Activated CD8-positive, alpha-beta memory T cell treated with anti-CD3 and anti-CD28 coated beads for 36 hours (primary cell): ENCODE results near the gene SCRT2. TPM values are rescaled to one million over a fixed set of nuclear protein-coding genes. Genes with fewer than 3 reads are reported as not detected.

Source experiments
- CTCF ChIA-PET: fragments of 350-600 bp; sonication (Branson Sonifier 250); formaldehyde crosslinking; loops from one replicate; lab custom pipeline; 2021; ENCODE audit warnings: antibody characterized with exemption; lab: Charles Lee
- POLR2A ChIA-PET: fragments of 350-600 bp; sonication (Branson Sonifier 250); formaldehyde crosslinking; loops from one replicate; lab custom pipeline; 2021; ENCODE audit warnings: antibody characterized with exemption; lab: Charles Lee
- total RNA-seq, 2 experiments: library from RNA; stranded (reverse); gene quantifications; one replicate each; pipeline ENCODE4 v1.2.3, GENCODE V29; 2021

SCRT2 gene
- total RNA-seq, 2 experiments from 2014 or later, result not detected

- POLR2A ChIA-PET, result no interaction called here
- CTCF ChIA-PET, result no interaction called here
These were observed 1.4 kb upstream of the SCRT2 start for GRCh38 chr20:676967-677366.

- CTCF ChIA-PET, result no interaction called here
- POLR2A ChIA-PET, result no interaction called here
These were observed 824 bp upstream of the SCRT2 start for GRCh38 chr20:676315-676937.

GRCh38 chr20:675033-675452, 559 bp downstream of the SCRT2 start:
- CTCF ChIA-PET, result no interaction called here
- POLR2A ChIA-PET, result no interaction called here

DNA sequence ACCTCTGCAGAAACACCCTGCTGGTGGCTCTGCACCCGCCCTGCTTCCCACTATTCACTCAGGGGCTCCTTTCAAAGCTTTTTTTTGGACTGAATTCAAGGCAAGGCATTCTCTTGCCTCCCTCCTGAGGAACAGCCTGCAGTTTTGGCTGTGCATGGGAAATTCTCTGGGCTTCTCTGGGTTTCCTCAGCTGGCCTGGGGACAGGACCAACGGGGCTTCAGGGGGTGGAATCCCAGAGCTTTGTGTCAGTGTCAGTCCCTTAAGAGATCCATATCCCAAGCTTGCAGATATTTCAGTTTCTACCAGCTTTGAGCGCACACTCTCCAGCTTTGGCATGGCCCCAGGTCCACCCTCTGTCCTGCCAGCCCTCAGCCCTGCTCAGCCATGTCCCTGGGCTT, 2.0 kb downstream of the SCRT2 start:
- ChIA-PET POLR2A (no interaction called here), CTCF (no interaction called here)

DNA sequence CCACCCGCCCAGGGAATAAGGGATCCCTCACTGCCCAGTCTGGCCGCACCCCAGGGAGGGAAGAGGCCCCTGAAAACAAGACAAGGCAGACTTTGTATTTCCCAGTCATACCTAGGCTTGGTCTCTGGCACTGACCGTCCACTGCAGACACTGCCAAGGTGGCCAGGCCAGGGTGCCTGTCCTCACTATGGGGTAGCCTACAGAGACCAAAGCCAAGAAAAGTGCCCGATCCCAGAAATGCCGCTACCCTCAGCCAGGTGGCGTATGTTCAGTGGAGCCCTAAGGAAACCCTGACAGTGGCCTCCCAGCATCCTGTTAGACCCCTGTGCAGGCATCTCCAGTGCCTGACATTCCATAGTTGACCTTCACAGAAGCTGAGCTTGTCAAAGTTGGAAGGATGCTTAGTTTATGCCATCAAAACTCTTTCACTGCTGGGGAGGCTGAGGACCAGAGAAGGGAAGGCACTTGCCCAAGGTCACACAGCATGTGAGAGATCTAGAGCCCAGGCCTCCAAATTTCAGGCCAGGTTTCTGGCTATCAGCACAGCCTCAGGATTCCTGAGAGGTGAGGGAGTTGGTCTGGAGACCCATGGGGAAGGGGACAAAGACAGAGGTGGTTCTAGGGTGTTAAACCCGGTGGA, 2.5 kb downstream of the SCRT2 start:
- CTCF ChIA-PET, result no interaction called here
- POLR2A ChIA-PET, result no interaction called here

DNA sequence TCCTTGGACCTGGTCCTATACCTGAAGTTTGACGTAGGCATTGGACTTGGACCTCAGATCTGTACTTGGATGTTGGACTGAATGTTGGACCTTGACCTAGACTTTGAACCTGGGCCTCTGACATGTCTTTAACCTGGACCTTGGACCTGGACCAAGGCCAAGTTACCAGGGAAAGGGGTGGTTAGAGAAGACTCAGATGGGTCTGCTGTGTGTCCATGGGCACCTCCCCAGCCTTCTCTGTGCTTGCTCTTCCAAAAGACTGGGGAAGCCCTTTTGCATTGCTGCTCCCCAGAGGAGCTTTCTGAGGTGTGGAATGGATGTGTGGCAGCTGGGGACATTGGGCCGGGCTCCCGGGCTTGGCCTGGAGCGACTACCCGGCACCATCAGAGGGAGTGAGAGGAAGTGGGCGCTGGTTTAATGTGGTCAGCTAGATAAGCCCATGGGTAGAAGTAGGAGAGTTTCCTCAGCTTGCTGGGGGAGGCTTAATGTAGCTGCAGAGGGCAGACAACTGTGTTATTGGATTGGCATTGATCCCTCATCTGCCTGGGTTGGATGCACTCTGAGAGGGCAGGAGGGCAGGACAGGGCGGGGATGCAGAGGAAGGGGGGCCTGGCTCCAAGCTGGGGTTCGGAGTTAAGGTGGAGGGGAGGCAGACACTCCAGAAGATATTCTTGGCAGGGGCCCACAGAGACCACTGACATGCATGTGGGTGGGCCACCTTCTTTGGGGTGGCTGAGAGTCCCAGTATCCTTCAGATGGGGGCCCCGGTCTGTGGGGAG, 4.2 kb downstream of the SCRT2 start:
- ChIA-PET POLR2A (no interaction called here), CTCF (no interaction called here)

DNA sequence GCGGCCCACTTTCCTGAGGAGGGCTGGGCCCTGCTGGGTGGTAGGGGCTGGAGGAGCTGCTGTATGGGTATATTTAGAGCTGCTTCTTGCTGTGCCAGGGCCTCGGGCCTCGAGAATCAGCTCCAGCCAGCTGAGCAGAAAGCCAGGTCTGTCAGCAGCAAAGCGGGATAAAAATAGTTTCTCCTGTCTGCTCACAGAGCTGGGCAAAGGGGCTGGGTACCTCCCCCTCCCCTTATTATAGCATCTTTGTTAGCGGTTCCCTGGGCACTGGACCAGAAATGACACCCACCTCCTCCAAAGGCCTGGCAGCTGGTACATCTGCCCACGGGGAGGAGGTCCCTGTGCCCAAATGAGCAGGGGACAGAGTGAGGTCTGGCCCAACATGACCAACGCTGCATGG, 6.0 kb downstream of the SCRT2 start:
- ChIA-PET CTCF (no interaction called here), POLR2A (no interaction called here)

DNA sequence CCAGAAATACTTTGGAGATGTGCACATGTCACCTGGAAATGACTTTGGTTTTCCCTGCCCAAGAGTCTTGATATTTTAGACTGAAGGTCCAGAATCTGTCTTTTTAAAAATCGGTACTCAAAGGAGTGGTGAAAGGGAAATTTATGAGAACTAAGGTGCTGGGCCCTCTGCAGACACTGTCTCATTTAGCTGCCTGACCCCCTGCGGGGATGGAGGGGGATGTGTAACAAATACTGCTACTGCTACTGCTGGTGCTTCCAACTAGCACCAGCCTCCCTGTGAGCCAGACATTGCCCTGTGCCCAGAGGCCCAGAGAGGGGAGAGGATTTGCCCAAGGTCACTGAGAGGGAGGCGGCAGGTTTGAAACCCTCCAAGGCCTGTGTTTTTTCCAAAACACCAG, 7.0 kb downstream of the SCRT2 start:
- ChIA-PET CTCF (no interaction called here), POLR2A (no interaction called here)

DNA sequence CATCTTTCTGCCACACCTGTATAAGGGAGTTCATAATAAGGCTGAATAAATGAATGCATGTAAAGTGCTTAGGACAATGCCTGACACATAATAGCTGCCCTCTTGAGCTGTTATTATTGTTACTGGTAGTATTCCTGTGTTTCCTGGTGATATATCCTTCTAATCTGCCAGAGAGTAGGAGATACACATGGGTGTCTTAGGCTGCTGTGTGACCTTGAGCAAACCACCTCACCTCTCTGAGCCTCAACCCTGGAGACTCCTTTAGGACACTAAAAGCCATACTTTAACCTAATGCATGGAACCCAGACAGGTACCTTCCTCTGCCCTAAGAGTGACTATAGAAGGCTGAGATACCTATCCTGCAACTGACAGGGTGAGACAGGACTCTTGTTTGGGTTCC, 7.6 kb downstream of the SCRT2 start:
- CTCF ChIA-PET, result interaction anchor here (1.7 kb wide), 1 partner anchor 23 kb away, joined by 9 read pairs; no protein-coding TSS in a partner anchor
- POLR2A ChIA-PET, result no interaction called here

- ChIA-PET POLR2A (no interaction called here), CTCF (interaction anchor here (0.7 to 1.7 kb wide), 8 partner anchors 15 to 124 kb away, joined by 3 to 11 read pairs (median 3); partner anchors contain the start of genes CSNK2A1 and SRXN1)
These were observed 8.1 kb downstream of the SCRT2 start for GRCh38 chr20:667351-668034.

- CTCF ChIA-PET, result interaction anchor here (0.6 to 1.7 kb wide), 9 partner anchors 14 to 311 kb away, joined by 3 to 11 read pairs (median 3); partner anchors contain the start of genes CSNK2A1 and SRXN1
- POLR2A ChIA-PET, result no interaction called here
These were observed 8.7 kb downstream of the SCRT2 start for GRCh38 chr20:666877-667276.

GRCh38 chr20:665276-665675, 10.3 kb downstream of the SCRT2 start:
- CTCF ChIA-PET, result interaction anchor here (0.7 to 1.4 kb wide), 2 partner anchors 20 to 311 kb away, joined by 3 to 6 read pairs; no protein-coding TSS in a partner anchor

DNA sequence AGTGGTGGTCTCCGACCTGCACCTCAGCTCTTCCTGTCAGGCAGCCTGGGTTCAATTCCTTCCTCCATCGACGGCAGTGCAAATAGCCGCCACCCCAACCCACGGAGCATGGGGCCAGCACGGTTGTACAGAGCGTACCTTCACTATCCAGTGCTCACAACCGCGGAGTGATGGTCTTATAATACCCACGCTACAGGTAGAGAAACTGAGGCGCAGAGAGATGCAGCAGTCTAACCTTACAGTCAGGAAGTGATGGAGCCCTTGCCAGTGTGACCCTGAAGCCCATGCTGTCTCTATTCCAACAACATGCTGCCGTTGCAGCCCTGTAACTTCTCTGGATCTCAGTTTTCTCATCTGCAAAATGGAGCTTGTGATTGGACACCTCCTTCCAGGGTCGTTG, 11.0 kb downstream of the SCRT2 start:
- CTCF ChIA-PET, result interaction anchor here (1.4 kb wide), 1 partner anchor 19 kb away, joined by 6 read pairs; no protein-coding TSS in a partner anchor
- POLR2A ChIA-PET, result no interaction called here

More at GRCh38 chr20:665276-665675, 10.3 kb downstream of the SCRT2 start:
- POLR2A ChIA-PET, result no interaction called here

- ChIA-PET CTCF (no interaction called here), POLR2A (no interaction called here)
These were observed 11.5 kb downstream of the SCRT2 start for GRCh38 chr20:664151-664550.

- ChIA-PET POLR2A (no interaction called here), CTCF (no interaction called here)
These were observed 12.1 kb downstream of the SCRT2 start for GRCh38 chr20:663315-664090.

DNA sequence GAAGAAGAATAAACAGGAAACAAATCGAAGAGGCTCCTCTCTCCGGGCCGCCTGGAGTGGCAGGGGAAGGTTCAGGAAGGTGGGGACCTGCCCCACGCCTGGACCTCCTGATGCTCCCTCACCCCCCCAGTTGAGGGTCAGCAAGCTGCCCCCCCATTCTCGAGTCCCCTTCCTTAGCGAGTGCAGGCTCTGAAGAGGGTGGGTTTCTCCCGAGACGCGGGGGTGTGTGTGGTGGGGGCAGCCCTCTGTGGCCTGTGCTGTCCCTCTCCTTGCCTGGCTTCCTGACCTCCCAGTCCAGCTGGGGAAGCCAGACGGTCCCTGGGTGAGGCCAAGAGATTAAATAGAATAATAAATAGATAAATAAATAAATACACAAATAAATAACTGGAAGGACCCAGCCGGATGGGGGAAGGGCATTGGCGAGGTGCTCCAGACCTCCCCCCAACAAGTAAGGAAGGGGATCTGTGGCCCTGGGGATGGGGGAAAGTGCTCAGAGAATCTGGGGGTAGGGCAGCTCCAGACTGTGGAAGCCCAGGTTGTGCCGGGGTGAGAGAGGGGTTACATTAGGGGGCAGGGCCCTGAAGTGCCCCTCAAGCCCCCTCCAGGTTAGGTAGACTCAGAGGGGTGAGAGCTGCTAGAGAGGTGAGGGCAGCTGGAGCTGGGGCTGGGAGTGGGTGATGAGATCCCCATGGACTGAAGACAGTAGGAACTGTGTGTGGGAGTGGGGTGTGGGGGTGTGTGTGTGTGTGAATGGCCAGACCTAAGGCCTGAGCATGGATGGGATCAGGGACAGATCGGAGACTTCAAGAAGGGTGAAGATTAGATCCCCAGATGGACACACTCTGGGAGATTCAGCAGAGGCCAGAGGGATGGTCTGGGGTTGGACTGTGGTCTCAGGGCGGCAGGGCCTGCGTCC, 13.1 kb downstream of the SCRT2 start:
- CTCF ChIA-PET, result no interaction called here
- POLR2A ChIA-PET, result no interaction called here

- POLR2A ChIA-PET, result no interaction called here
- CTCF ChIA-PET, result no interaction called here
These were observed 13.9 kb downstream of the SCRT2 start for GRCh38 chr20:661474-662270.
